HCT116 (cell line): ENCODE data around the gene ATP8A2.

Experiments
- EZH2 ChIP-seq: fragments of 200-600 bp; sonication (generic); IDR thresholded peaks from 2 replicates; pipeline ENCODE4 v1.6.1; 2017; ENCODE audit warnings: antibody characterized with exemption, mixed run types
- MAX ChIP-seq: IDR thresholded peaks from 2 replicates; pipeline ENCODE4 v1.6.1; 2012
- POLR2A ChIP-seq: IDR thresholded peaks from 2 replicates; pipeline ENCODE4 v1.7.0; 2011; ENCODE audit warnings: borderline replicate concordance; ENCODE audit not compliant: insufficient read depth, insufficient read length; ENCODE audit errors: extremely low read depth

GRCh38 chr13:25352806-25353205, 19.0 kb upstream of the ATP8A2 start:
- TF ChIP-seq EZH2 (no peak), POLR2A (no peak), MAX (no peak)
